Osteocyte (in vitro differentiated cells): ENCODE results near the gene BABAM2. TPM values are rescaled to one million over a fixed set of nuclear protein-coding genes. Genes with fewer than 3 reads are reported as not detected.
A peak's percentile ranks its signal among the peaks of the same experiment; 100 is the strongest.

ENCODE experiments used
- DNase-seq: peaks from one replicate; pipeline ENCODE4 v3.0.0; 2021; ENCODE audit warnings: mixed read lengths; ENCODE audit not compliant: unreplicated experiment; ENCODE audit errors: extremely low spot score
- H3K27ac Mint-ChIP-seq: one replicate; pipeline ENCODE4 v1.8.0; 2021; ENCODE audit warnings: mild to moderate bottlenecking, mixed read lengths; ENCODE audit not compliant: unreplicated experiment
- H3K27me3 Mint-ChIP-seq: one replicate; pipeline ENCODE4 v1.8.0; 2021; ENCODE audit warnings: mixed read lengths; ENCODE audit not compliant: unreplicated experiment
- H3K36me3 Mint-ChIP-seq: one replicate; pipeline ENCODE4 v1.8.0; 2021; ENCODE audit warnings: mixed read lengths; ENCODE audit not compliant: unreplicated experiment
- H3K4me1 Mint-ChIP-seq: one replicate; pipeline ENCODE4 v1.8.0; 2021; ENCODE audit warnings: mixed read lengths; ENCODE audit not compliant: unreplicated experiment
- H3K4me3 Mint-ChIP-seq: one replicate; pipeline ENCODE4 v1.8.0; 2021; ENCODE audit warnings: mild to moderate bottlenecking, moderate library complexity, mixed read lengths; ENCODE audit not compliant: unreplicated experiment
- H3K9me3 Mint-ChIP-seq: one replicate; pipeline ENCODE4 v1.8.0; 2021; ENCODE audit warnings: mixed read lengths; ENCODE audit not compliant: unreplicated experiment
- CTCF ChIP-seq: fragments of 200-600 bp; sonication (generic); IDR thresholded peaks from 2 replicates; pipeline ENCODE4 v1.5.0; 2021; ENCODE audit warnings: antibody characterized with exemption, mild to moderate bottlenecking, moderate library complexity
- total RNA-seq: library from RNA; stranded (reverse); gene quantifications from 2 replicates; pipeline ENCODE4 v1.2.1, GENCODE V29; 2021

Gene BABAM2
- total RNA-seq, 1 donor from 2014 or later, result 43.6 TPM

GRCh38 chr2:28083476-28083875, 192.9 kb downstream of the BABAM2 start:
- Mint-ChIP-seq H3K4me3 (no peak overlapping the region), H3K4me1 (peaks cover 50% of the 10 kb centered on the region), H3K27me3 (no peaks in the 10 kb centered on the region), H3K27ac (no peak overlapping the region), H3K9me3 (no peaks in the 10 kb centered on the region), H3K36me3 (no peaks in the 10 kb centered on the region)
- no peak for DNase-seq
- no peak for TF ChIP-seq CTCF

- DNase-seq, result no peak
- H3K4me3 Mint-ChIP-seq, result no peak overlapping the region
- TF ChIP-seq CTCF, result no peak
- no peaks in the 10 kb centered on the region for H3K9me3 Mint-ChIP-seq
- no peaks in the 10 kb centered on the region for H3K27me3 Mint-ChIP-seq
- H3K27ac Mint-ChIP-seq, result no peak overlapping the region
- H3K4me1 Mint-ChIP-seq, result peaks cover 59% of the 10 kb centered on the region
- no peaks in the 10 kb centered on the region for H3K36me3 Mint-ChIP-seq
Measured at GRCh38 chr2:28084564-28084963, 194.0 kb downstream of the BABAM2 start.

DNA sequence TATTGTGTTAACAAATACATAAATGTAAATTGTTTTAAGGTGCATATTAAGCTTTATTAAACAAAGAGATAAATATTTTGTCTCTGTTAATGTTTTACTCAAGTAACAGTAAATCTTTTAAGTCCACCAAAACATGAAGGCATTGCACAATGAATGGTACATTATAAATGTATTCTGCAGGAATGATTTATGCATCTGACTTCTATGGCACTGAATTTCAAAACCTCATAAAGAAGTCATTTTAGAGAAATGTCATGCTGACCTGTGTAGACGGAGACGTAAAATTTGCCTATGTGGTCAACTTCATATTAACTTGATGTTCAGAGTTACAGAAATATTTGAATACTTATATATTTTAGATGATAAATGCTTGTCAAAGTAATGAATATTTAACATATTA, 194.7 kb downstream of the BABAM2 start:
- Mint-ChIP-seq H3K27ac (no peak overlapping the region), H3K36me3 (no peaks in the 10 kb centered on the region), H3K27me3 (no peaks in the 10 kb centered on the region), H3K9me3 (no peaks in the 10 kb centered on the region), H3K4me3 (no peak overlapping the region), H3K4me1 (peaks cover 56% of the 10 kb centered on the region)
- no peak for TF ChIP-seq CTCF
- DNase-seq, result no peak

- Mint-ChIP-seq H3K36me3 (no peaks in the 10 kb centered on the region), H3K9me3 (no peaks in the 10 kb centered on the region), H3K4me1 (peaks cover 42% of the 10 kb centered on the region), H3K4me3 (no peak overlapping the region), H3K27ac (no peak overlapping the region), H3K27me3 (no peaks in the 10 kb centered on the region)
- DNase-seq, result no peak
- TF ChIP-seq CTCF, result no peak
Measured at GRCh38 chr2:28086611-28087010, 196.1 kb downstream of the BABAM2 start.

DNA sequence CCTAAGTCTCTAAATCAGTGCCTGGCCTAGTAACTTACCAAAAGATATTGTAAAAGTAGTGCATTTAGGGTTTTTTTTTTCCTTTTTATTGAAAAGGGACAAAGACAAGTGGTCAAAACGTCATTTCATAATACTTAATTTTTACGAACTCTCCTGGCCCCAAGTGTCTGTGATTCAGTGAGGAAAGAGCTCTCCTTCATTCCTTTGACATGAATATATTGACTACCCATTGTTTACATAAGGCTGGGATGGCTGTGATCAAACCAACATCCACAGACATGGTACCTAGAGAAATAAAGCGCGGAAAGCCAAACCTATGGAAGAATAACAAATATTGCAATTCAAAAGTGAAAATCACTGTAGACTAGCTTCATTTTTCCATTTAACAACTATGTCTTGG, 198.4 kb downstream of the BABAM2 start:
- DNase-seq, result no peak
- Mint-ChIP-seq H3K4me1 (peaks cover 26% of the 10 kb centered on the region), H3K36me3 (no peaks in the 10 kb centered on the region), H3K27me3 (no peaks in the 10 kb centered on the region), H3K27ac (peak overlapping the region; percentile 21), H3K4me3 (no peak overlapping the region), H3K9me3 (no peaks in the 10 kb centered on the region)
- no peak for TF ChIP-seq CTCF
